ENCODE data around the gene MLANA. TPM values are rescaled to one million over a fixed set of nuclear protein-coding genes. Genes with fewer than 3 reads are reported as not detected.

Gene MLANA
- total and polyA plus RNA-seq, 2 donors (not counting 1 experiment from before 2014, with no cell fraction given) = not detected

DNA sequence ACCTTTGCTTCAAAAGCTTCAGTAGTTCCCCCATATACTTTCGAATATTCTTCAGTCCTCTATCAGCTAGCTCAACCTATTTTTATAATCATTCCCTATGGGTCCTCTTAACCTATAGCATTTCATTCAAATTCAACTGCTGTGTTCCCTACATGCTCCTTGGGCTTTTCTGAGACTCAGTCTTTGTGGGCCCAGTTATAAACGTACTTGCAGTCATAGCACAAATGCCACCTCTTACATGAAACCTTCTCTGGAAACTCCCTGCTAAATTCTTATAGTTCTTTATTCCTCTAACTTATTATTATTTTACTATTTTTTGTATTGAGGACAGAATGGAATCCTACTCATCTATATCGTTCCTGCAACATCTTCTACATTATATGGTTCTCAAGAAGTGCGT is 24.7 kb downstream of the MLANA start:
- Histone ChIP-seq H3K36me3 (ENCODE audit: control insufficient read depth, insufficient read depth, low read length) (no peaks in the 10 kb centered on the region), H2AFZ (ENCODE audit: low read length) (no peak overlapping the region), H3K79me2 (ENCODE audit: control insufficient read depth, insufficient read depth, low read length) (no peaks in the 10 kb centered on the region), H3K4me1 (ENCODE audit: control insufficient read depth, extremely low read depth, insufficient read depth, low read length) (peaks cover under 1% of the 10 kb centered on the region), H3K27me3 (ENCODE audit: control insufficient read depth, insufficient read depth, low read length) (no peaks in the 10 kb centered on the region), H3K4me2 (ENCODE audit: extremely low read depth, insufficient read depth, low read length) (no peak overlapping the region), H4K20me1 (ENCODE audit: control insufficient read depth, extremely low read depth, insufficient read depth, low read length) (no peaks in the 10 kb centered on the region), H3K9me3 (ENCODE audit: control insufficient read depth, insufficient read depth, low read depth, low read length) (no peaks in the 10 kb centered on the region), H3K4me3 (replicated peaks in 1 of 4; ENCODE audit: control extremely low read depth in 1 of 4, insufficient read depth in 1 of 4, low read depth in 3 of 4, low read length in 4 of 4) (no peak overlapping the region), H3K9ac (ENCODE audit: insufficient read depth, low read length) (no peak overlapping the region), H3K27ac (ENCODE audit: insufficient read depth, low read length) (no peak overlapping the region)
- TF ChIP-seq EZH2 (IDR thresholded peaks at IDR 0.05; ENCODE audit: low read length, missing control alignments) = no peak
- TF ChIP-seq, protein P1, sequence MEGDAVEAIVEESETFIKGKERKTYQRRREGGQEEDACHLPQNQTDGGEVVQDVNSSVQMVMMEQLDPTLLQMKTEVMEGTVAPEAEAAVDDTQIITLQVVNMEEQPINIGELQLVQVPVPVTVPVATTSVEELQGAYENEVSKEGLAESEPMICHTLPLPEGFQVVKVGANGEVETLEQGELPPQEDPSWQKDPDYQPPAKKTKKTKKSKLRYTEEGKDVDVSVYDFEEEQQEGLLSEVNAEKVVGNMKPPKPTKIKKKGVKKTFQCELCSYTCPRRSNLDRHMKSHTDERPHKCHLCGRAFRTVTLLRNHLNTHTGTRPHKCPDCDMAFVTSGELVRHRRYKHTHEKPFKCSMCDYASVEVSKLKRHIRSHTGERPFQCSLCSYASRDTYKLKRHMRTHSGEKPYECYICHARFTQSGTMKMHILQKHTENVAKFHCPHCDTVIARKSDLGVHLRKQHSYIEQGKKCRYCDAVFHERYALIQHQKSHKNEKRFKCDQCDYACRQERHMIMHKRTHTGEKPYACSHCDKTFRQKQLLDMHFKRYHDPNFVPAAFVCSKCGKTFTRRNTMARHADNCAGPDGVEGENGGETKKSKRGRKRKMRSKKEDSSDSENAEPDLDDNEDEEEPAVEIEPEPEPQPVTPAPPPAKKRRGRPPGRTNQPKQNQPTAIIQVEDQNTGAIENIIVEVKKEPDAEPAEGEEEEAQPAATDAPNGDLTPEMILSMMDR (conservative IDR thresholded peaks at IDR 0.05 in 1 of 2, IDR thresholded peaks at IDR 0.05 in 1 of 2; ENCODE audit: low read depth in 1 of 2, low read length in 2 of 2) = no peak
- no peak for DNase-seq (ENCODE audit: low read depth in 2 of 2)

DNA sequence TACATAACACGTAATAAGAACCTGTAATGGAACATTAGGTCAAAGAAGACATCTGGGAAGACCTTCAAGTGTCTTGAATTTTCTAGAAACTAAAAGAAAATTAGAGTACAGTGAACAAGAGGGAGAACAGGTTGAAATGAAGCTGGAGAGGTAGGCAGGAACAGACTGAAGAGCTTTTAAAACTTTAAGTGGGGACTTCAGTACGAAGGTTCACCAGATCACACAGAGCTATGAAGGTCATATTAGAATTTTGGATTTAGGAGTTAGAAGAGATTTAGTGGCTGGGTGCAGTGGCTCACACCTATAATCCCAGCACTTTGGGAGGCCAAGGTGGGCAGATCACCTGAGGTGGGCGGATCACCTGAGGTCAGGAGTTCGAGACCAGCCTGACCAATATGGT is 26.6 kb downstream of the MLANA start:
- Histone ChIP-seq H4K20me1 (ENCODE audit: control insufficient read depth, extremely low read depth, insufficient read depth, low read length) (no peaks in the 10 kb centered on the region), H3K9ac (ENCODE audit: insufficient read depth, low read length) (no peak overlapping the region), H3K27me3 (ENCODE audit: control insufficient read depth, insufficient read depth, low read length) (no peaks in the 10 kb centered on the region), H3K9me3 (ENCODE audit: control insufficient read depth, insufficient read depth, low read depth, low read length) (no peaks in the 10 kb centered on the region), H3K4me3 (replicated peaks in 1 of 4; ENCODE audit: control extremely low read depth in 1 of 4, insufficient read depth in 1 of 4, low read depth in 3 of 4, low read length in 4 of 4) (no peak overlapping the region), H3K27ac (ENCODE audit: insufficient read depth, low read length) (no peak overlapping the region), H2AFZ (ENCODE audit: low read length) (no peak overlapping the region), H3K79me2 (ENCODE audit: control insufficient read depth, insufficient read depth, low read length) (no peaks in the 10 kb centered on the region), H3K4me1 (ENCODE audit: control insufficient read depth, extremely low read depth, insufficient read depth, low read length) (no peaks in the 10 kb centered on the region), H3K36me3 (ENCODE audit: control insufficient read depth, insufficient read depth, low read length) (no peaks in the 10 kb centered on the region), H3K4me2 (ENCODE audit: extremely low read depth, insufficient read depth, low read length) (no peak overlapping the region)
- no peak for DNase-seq (ENCODE audit: low read depth in 2 of 2)
- TF ChIP-seq, protein P1 (conservative IDR thresholded peaks at IDR 0.05 in 1 of 2, IDR thresholded peaks at IDR 0.05 in 1 of 2; ENCODE audit: low read depth in 1 of 2, low read length in 2 of 2) = no peak
- no peak for TF ChIP-seq EZH2 (IDR thresholded peaks at IDR 0.05; ENCODE audit: low read length, missing control alignments)

DNA sequence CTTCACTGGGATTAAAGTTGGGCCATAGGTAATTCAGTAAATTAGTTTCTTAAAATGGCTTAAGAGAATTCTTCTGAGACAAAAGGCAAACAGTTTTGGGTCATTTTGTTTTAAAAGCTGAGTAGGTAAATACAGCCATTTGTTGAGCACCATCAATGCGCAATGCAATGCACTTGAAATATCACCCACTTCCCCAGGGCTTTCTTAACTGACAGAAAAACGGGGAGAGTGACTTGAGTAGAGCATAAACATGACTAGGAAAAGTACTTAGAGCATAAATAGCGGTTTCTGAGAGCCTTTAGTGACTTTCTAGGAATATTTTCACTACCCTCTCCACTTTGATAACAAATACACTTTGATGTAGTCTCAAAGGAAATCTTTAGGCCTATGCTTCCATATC is 27.2 kb downstream of the MLANA start:
- Histone ChIP-seq H3K9ac (ENCODE audit: insufficient read depth, low read length) (no peak overlapping the region), H3K27ac (ENCODE audit: insufficient read depth, low read length) (no peak overlapping the region), H3K27me3 (ENCODE audit: control insufficient read depth, insufficient read depth, low read length) (no peaks in the 10 kb centered on the region), H4K20me1 (ENCODE audit: control insufficient read depth, extremely low read depth, insufficient read depth, low read length) (no peaks in the 10 kb centered on the region), H2AFZ (ENCODE audit: low read length) (no peak overlapping the region), H3K79me2 (ENCODE audit: control insufficient read depth, insufficient read depth, low read length) (no peaks in the 10 kb centered on the region), H3K9me3 (ENCODE audit: control insufficient read depth, insufficient read depth, low read depth, low read length) (no peaks in the 10 kb centered on the region), H3K4me2 (ENCODE audit: extremely low read depth, insufficient read depth, low read length) (no peak overlapping the region), H3K4me3 (replicated peaks in 1 of 4; ENCODE audit: control extremely low read depth in 1 of 4, insufficient read depth in 1 of 4, low read depth in 3 of 4, low read length in 4 of 4) (no peak overlapping the region), H3K4me1 (ENCODE audit: control insufficient read depth, extremely low read depth, insufficient read depth, low read length) (no peaks in the 10 kb centered on the region), H3K36me3 (ENCODE audit: control insufficient read depth, insufficient read depth, low read length) (no peaks in the 10 kb centered on the region)
- no peak for DNase-seq (ENCODE audit: low read depth in 2 of 2)
- TF ChIP-seq, protein P1 (conservative IDR thresholded peaks at IDR 0.05 in 1 of 2, IDR thresholded peaks at IDR 0.05 in 1 of 2; ENCODE audit: low read depth in 1 of 2, low read length in 2 of 2) = no peak
- no peak for TF ChIP-seq EZH2 (IDR thresholded peaks at IDR 0.05; ENCODE audit: low read length, missing control alignments)

All from fibroblast of lung (primary cell).